Jurkat, Clone E6-1 (cell line): ENCODE measurements around the gene DNM2.

ENCODE experiments used
- DNase-seq: peaks from one replicate; pipeline ENCODE4 v3.0.0-alpha.2; 2011; ENCODE audit warnings: low read depth, low spot score
- H3K4me3 ChIP-seq: 2 replicates; pipeline ENCODE4 v1.5.1; 2011; ENCODE audit warnings: mild to moderate bottlenecking, low read length, control low read depth, moderate library complexity

Gene DNM2

GRCh38 chr19:10766049-10766623, 48.3 kb downstream of the DNM2 start:
- DNase-seq = no peak
- no peak overlapping the region for H3K4me3 ChIP-seq

- no peak overlapping the region for H3K4me3 ChIP-seq
- no peak for DNase-seq
These were observed 48.9 kb downstream of the DNM2 start for GRCh38 chr19:10766671-10767201.

GRCh38 chr19:10767726-10768125, 49.8 kb downstream of the DNM2 start:
- no peak overlapping the region for H3K4me3 ChIP-seq
- DNase-seq = no peak

- DNase-seq = no peak
- H3K4me3 ChIP-seq = no peak overlapping the region
These were observed 50.5 kb downstream of the DNM2 start for GRCh38 chr19:10768369-10768768.

GRCh38 chr19:10768936-10769335, 51.1 kb downstream of the DNM2 start:
- H3K4me3 ChIP-seq = no peak overlapping the region
- no peak for DNase-seq

- no peak for DNase-seq
- no peak overlapping the region for H3K4me3 ChIP-seq
These were observed 51.9 kb downstream of the DNM2 start for GRCh38 chr19:10769533-10770491.

- H3K4me3 ChIP-seq = no peak overlapping the region
- DNase-seq = no peak
These were observed 56.1 kb downstream of the DNM2 start for GRCh38 chr19:10773969-10774368.

- no peak overlapping the region for H3K4me3 ChIP-seq
- DNase-seq = no peak
These were observed 57.0 kb downstream of the DNM2 start for GRCh38 chr19:10774893-10775292.

- DNase-seq = no peak
- H3K4me3 ChIP-seq = no peak overlapping the region
These were observed 59.2 kb downstream of the DNM2 start for GRCh38 chr19:10776900-10777650.

GRCh38 chr19:10780368-10780767, 62.5 kb downstream of the DNM2 start:
- no peak overlapping the region for H3K4me3 ChIP-seq
- DNase-seq = no peak

- H3K4me3 ChIP-seq = no peak overlapping the region
- no peak for DNase-seq
These were observed 64.9 kb downstream of the DNM2 start for GRCh38 chr19:10782795-10783194.

- H3K4me3 ChIP-seq = no peak overlapping the region
- no peak for DNase-seq
These were observed 66.4 kb downstream of the DNM2 start for GRCh38 chr19:10784257-10784656.

GRCh38 chr19:10788146-10788545, 70.3 kb downstream of the DNM2 start:
- H3K4me3 ChIP-seq = no peak overlapping the region
- DNase-seq = no peak

GRCh38 chr19:10789866-10790265, 72.0 kb downstream of the DNM2 start:
- DNase-seq = no peak
- H3K4me3 ChIP-seq = no peak overlapping the region

- H3K4me3 ChIP-seq = no peak overlapping the region
- no peak for DNase-seq
These were observed 78.8 kb downstream of the DNM2 start for GRCh38 chr19:10796653-10797052.

GRCh38 chr19:10797078-10797477, 79.2 kb downstream of the DNM2 start:
- no peak overlapping the region for H3K4me3 ChIP-seq
- no peak for DNase-seq

- H3K4me3 ChIP-seq = no peak overlapping the region
- DNase-seq = no peak
These were observed 79.8 kb downstream of the DNM2 start for GRCh38 chr19:10797541-10798256.

GRCh38 chr19:10800488-10800887, 82.6 kb downstream of the DNM2 start:
- no peak overlapping the region for H3K4me3 ChIP-seq
- no peak for DNase-seq

- no peak overlapping the region for H3K4me3 ChIP-seq
- no peak for DNase-seq
These were observed 84.6 kb downstream of the DNM2 start for GRCh38 chr19:10802479-10802878.
